ENCODE data around the gene GPX6.

GPX6 gene

GRCh38 chr6:28555136-28555535, 39.5 kb upstream of the GPX6 start:
- H2AFZ ChIP-seq (ENCODE audit: low read depth, low read length), result no peak overlapping the region
- H3K9me3 ChIP-seq (ENCODE audit: insufficient read depth, low read length, severe bottlenecking), result no peaks in the 10 kb centered on the region
- H3K4me2 ChIP-seq (ENCODE audit: insufficient read depth, low read length), result no peak overlapping the region
- ATAC-seq (ENCODE audit: insufficient read depth, low read depth) (no peak), DNase-seq (no peak)
- no peaks in the 10 kb centered on the region for H3K79me2 ChIP-seq (ENCODE audit: insufficient read depth, low read length)
- no peak overlapping the region for H3K9ac ChIP-seq (ENCODE audit: low read depth, low read length)
- no peak overlapping the region for H3K4me3 ChIP-seq (ENCODE audit: low read depth in 1 of 2, low read length in 2 of 2)
- H3K36me3 ChIP-seq (ENCODE audit: insufficient read depth, low read length), result no peaks in the 10 kb centered on the region
- no peak overlapping the region for H3K27ac ChIP-seq (ENCODE audit: low read length)
- H4K20me1 ChIP-seq (ENCODE audit: insufficient read depth, low read length), result no peaks in the 10 kb centered on the region
- TF ChIP-seq CTCF (IDR thresholded peaks at IDR 0.05; ENCODE audit: borderline replicate concordance, extremely low read depth, low read length, poor library complexity, severe bottlenecking) (no peak), EZH2 (IDR thresholded peaks at IDR 0.05; ENCODE audit: borderline replicate concordance, low read depth, low read length, severe bottlenecking) (no peak)
- H3K4me1 ChIP-seq (ENCODE audit: insufficient read depth, low read length), result no peaks in the 10 kb centered on the region
- peaks cover 12% of the 10 kb centered on the region for H3K27me3 ChIP-seq (ENCODE audit: insufficient read depth, low read length, poor library complexity)

- Histone ChIP-seq H3K79me2 (ENCODE audit: insufficient read depth, low read length) (no peaks in the 10 kb centered on the region), H3K9ac (ENCODE audit: low read depth, low read length) (no peak overlapping the region), H3K27ac (ENCODE audit: low read length) (no peak overlapping the region), H2AFZ (ENCODE audit: low read depth, low read length) (no peak overlapping the region), H3K4me3 (ENCODE audit: low read depth in 1 of 2, low read length in 2 of 2) (no peak overlapping the region), H4K20me1 (ENCODE audit: insufficient read depth, low read length) (no peaks in the 10 kb centered on the region), H3K27me3 (ENCODE audit: insufficient read depth, low read length, poor library complexity) (peaks cover 12% of the 10 kb centered on the region), H3K4me2 (ENCODE audit: insufficient read depth, low read length) (no peak overlapping the region), H3K4me1 (ENCODE audit: insufficient read depth, low read length) (no peaks in the 10 kb centered on the region), H3K9me3 (ENCODE audit: insufficient read depth, low read length, severe bottlenecking) (no peaks in the 10 kb centered on the region), H3K36me3 (ENCODE audit: insufficient read depth, low read length) (no peaks in the 10 kb centered on the region)
- no peak for TF ChIP-seq CTCF (IDR thresholded peaks at IDR 0.05; ENCODE audit: borderline replicate concordance, extremely low read depth, low read length, poor library complexity, severe bottlenecking)
- TF ChIP-seq EZH2 (IDR thresholded peaks at IDR 0.05; ENCODE audit: borderline replicate concordance, low read depth, low read length, severe bottlenecking), result no peak
- no peak for ATAC-seq (ENCODE audit: insufficient read depth, low read depth)
- no peak for DNase-seq
Observed at GRCh38 chr6:28553986-28554881, 38.6 kb upstream of the GPX6 start.

GRCh38 chr6:28553384-28553985, 37.9 kb upstream of the GPX6 start:
- DNase-seq, result no peak
- Histone ChIP-seq H3K79me2 (ENCODE audit: insufficient read depth, low read length) (no peaks in the 10 kb centered on the region), H3K9ac (ENCODE audit: low read depth, low read length) (no peak overlapping the region), H3K36me3 (ENCODE audit: insufficient read depth, low read length) (no peaks in the 10 kb centered on the region), H3K4me3 (ENCODE audit: low read depth in 1 of 2, low read length in 2 of 2) (no peak overlapping the region), H4K20me1 (ENCODE audit: insufficient read depth, low read length) (no peaks in the 10 kb centered on the region), H3K27ac (ENCODE audit: low read length) (no peak overlapping the region), H2AFZ (ENCODE audit: low read depth, low read length) (no peak overlapping the region), H3K27me3 (ENCODE audit: insufficient read depth, low read length, poor library complexity) (peaks cover 12% of the 10 kb centered on the region), H3K4me2 (ENCODE audit: insufficient read depth, low read length) (no peak overlapping the region), H3K4me1 (ENCODE audit: insufficient read depth, low read length) (no peaks in the 10 kb centered on the region), H3K9me3 (ENCODE audit: insufficient read depth, low read length, severe bottlenecking) (no peaks in the 10 kb centered on the region)
- no peak for TF ChIP-seq CTCF (IDR thresholded peaks at IDR 0.05; ENCODE audit: borderline replicate concordance, extremely low read depth, low read length, poor library complexity, severe bottlenecking)
- TF ChIP-seq EZH2 (IDR thresholded peaks at IDR 0.05; ENCODE audit: borderline replicate concordance, low read depth, low read length, severe bottlenecking), result no peak
- no peak for ATAC-seq (ENCODE audit: insufficient read depth, low read depth)

Data from DND-41 (cell line).